ENCODE results near the gene ZNF420.

The ZNF420 gene

GRCh38 chr19:37160153-37160552, 81.9 kb downstream of the ZNF420 start:
- DNase-seq: no peak

GRCh38 chr19:37165635-37166034, 87.4 kb downstream of the ZNF420 start:
- DNase-seq: no peak

GRCh38 chr19:37172368-37173366, 94.4 kb downstream of the ZNF420 start, which contains the start of gene ZNF585A:
ZNF585A (minus strand) TSS chr19:37172695; CDS start chr19:37169910, 2,785 bp downstream.
- peak; percentile 90 for DNase-seq
